Stimulated activated CD4-positive, alpha-beta T cell treated with anti-CD3 and anti-CD28 coated beads, Interleukin-4, amount 100 ng/mL, for 1 hour (primary cell): ENCODE data around the gene PARD3B.
"Not testable (repeated sequence)": the region's sequence is repeated elsewhere in the genome, so short reads cannot be mapped to it uniquely, and the experiment has no call there.

Source experiments
- DNase-seq: peaks from one replicate; pipeline ENCODE4 v3.0.0-alpha.2; 2020

PARD3B gene

GRCh38 chr2:205451901-205452512 lies 906.7 kb downstream of the PARD3B start:
- no peak for DNase-seq

- DNase-seq: no peak
These were observed 907.9 kb downstream of the PARD3B start for GRCh38 chr2:205453202-205453601.

GRCh38 chr2:205456682-205457081 lies 911.4 kb downstream of the PARD3B start:
- DNase-seq: no peak

- no peak for DNase-seq
These were observed 914.9 kb downstream of the PARD3B start for GRCh38 chr2:205460217-205460616.

- DNase-seq: no peak
These were observed 915.9 kb downstream of the PARD3B start for GRCh38 chr2:205461169-205461568.

GRCh38 chr2:205461678-205462665 lies 916.7 kb downstream of the PARD3B start:
- no peak for DNase-seq

GRCh38 chr2:205462681-205463345 lies 917.5 kb downstream of the PARD3B start:
- DNase-seq: no peak

GRCh38 chr2:205463466-205464025 lies 918.3 kb downstream of the PARD3B start:
- DNase-seq: no peak

- DNase-seq: no peak
These were observed 919.4 kb downstream of the PARD3B start for GRCh38 chr2:205464681-205465080.

GRCh38 chr2:205465791-205466190 lies 920.5 kb downstream of the PARD3B start:
- DNase-seq: no peak

- DNase-seq: no peak
These were observed 926.5 kb downstream of the PARD3B start for GRCh38 chr2:205471776-205472175.

- DNase-seq: no peak
These were observed 928.5 kb downstream of the PARD3B start for GRCh38 chr2:205473791-205474190.

- DNase-seq: no peak
These were observed 929.6 kb downstream of the PARD3B start for GRCh38 chr2:205474741-205475415.

GRCh38 chr2:205475416-205475768 lies 930.1 kb downstream of the PARD3B start:
- no peak for DNase-seq

- no peak for DNase-seq
These were observed 931.9 kb downstream of the PARD3B start for GRCh38 chr2:205477016-205477705.

- no peak for DNase-seq
These were observed 936.6 kb downstream of the PARD3B start for GRCh38 chr2:205481861-205482260.

GRCh38 chr2:205482399-205483081 lies 937.3 kb downstream of the PARD3B start:
- no peak for DNase-seq

GRCh38 chr2:205483095-205483494 lies 937.8 kb downstream of the PARD3B start:
- DNase-seq: no peak

GRCh38 chr2:205484215-205484614 lies 938.9 kb downstream of the PARD3B start:
- DNase-seq: no peak

- no peak for DNase-seq
These were observed 939.5 kb downstream of the PARD3B start for GRCh38 chr2:205484764-205485163.

GRCh38 chr2:205493528-205493927 lies 948.3 kb downstream of the PARD3B start:
- not testable (repeated sequence) for DNase-seq
